Brain microvascular endothelial cell (primary cell): ENCODE results near the gene TUBGCP3.

Experiments
- DNase-seq: peaks from one replicate; pipeline ENCODE4 v3.0.0-alpha.2; 2020
- H3K27ac ChIP-seq: fragments of 250-450 bp; sonication (Bioruptor Pico); 2 replicates; pipeline ENCODE4 v1.5.1; 2020; ENCODE audit warnings: mild to moderate bottlenecking, moderate library complexity
- H3K27me3 ChIP-seq: fragments of 250-450 bp; sonication (Bioruptor Pico); replicated peaks from 2 replicates; pipeline ENCODE4 v1.5.1; 2020; ENCODE audit warnings: mild to moderate bottlenecking
- H3K36me3 ChIP-seq: fragments of 250-450 bp; sonication (Bioruptor Pico); replicated peaks from 2 replicates; pipeline ENCODE4 v1.5.1; 2020; ENCODE audit warnings: mild to moderate bottlenecking
- H3K4me3 ChIP-seq: 2 replicates; pipeline ENCODE4 v1.5.1; 2011; ENCODE audit warnings: low read depth, mild to moderate bottlenecking, control low read depth, low read length, moderate library complexity
- CTCF ChIP-seq: IDR thresholded peaks from 2 replicates; pipeline ENCODE4 v1.5.1; 2011; ENCODE audit warnings: low read depth, mild to moderate bottlenecking, moderate library complexity, low read length, control low read depth, inconsistent platforms; ENCODE audit errors: missing control alignments
- in situ Hi-C: cut with HindIII; loops from 2 replicates; pipeline ENCODE4 v1.10.0; 2017; ENCODE audit warnings: low sequenced_read_pairs, low pct_ligation_motif_present

The TUBGCP3 gene

GRCh38 chr13:112467236-112467635 is 120.7 kb downstream of the TUBGCP3 start:
- no peak overlapping the region for H3K4me3 ChIP-seq
- no peak overlapping the region for H3K27ac ChIP-seq
- H3K36me3 ChIP-seq, result no peaks in the 10 kb centered on the region
- no peak for DNase-seq
- H3K27me3 ChIP-seq, result no peaks in the 10 kb centered on the region
- in situ Hi-C loops, result no loop called here
- no peak for TF ChIP-seq CTCF

- no peaks in the 10 kb centered on the region for H3K36me3 ChIP-seq
- H3K4me3 ChIP-seq, result no peak overlapping the region
- no peak for DNase-seq
- no peak overlapping the region for H3K27ac ChIP-seq
- in situ Hi-C loops, result no loop called here
- no peak for TF ChIP-seq CTCF
- H3K27me3 ChIP-seq, result no peaks in the 10 kb centered on the region
These were observed 121.6 kb downstream of the TUBGCP3 start for GRCh38 chr13:112466132-112467058.

- in situ Hi-C loops, result no loop called here
- H3K4me3 ChIP-seq, result no peak overlapping the region
- no peak overlapping the region for H3K27ac ChIP-seq
- DNase-seq, result no peak
- H3K27me3 ChIP-seq, result no peaks in the 10 kb centered on the region
- H3K36me3 ChIP-seq, result no peaks in the 10 kb centered on the region
- TF ChIP-seq CTCF, result no peak
These were observed 122.5 kb downstream of the TUBGCP3 start for GRCh38 chr13:112465251-112466131.

GRCh38 chr13:112464720-112465119 is 123.2 kb downstream of the TUBGCP3 start:
- Histone ChIP-seq H3K36me3 (no peaks in the 10 kb centered on the region), H3K4me3 (no peak overlapping the region), H3K27me3 (no peaks in the 10 kb centered on the region), H3K27ac (no peak overlapping the region)
- no peak for DNase-seq
- no peak for TF ChIP-seq CTCF
- in situ Hi-C loops, result no loop called here

GRCh38 chr13:112462408-112462807 is 125.5 kb downstream of the TUBGCP3 start:
- DNase-seq, result no peak
- no peaks in the 10 kb centered on the region for H3K36me3 ChIP-seq
- no peaks in the 10 kb centered on the region for H3K27me3 ChIP-seq
- in situ Hi-C loops, result no loop called here
- no peak for TF ChIP-seq CTCF
- no peak overlapping the region for H3K4me3 ChIP-seq
- no peak overlapping the region for H3K27ac ChIP-seq
